GM21529 (cell line): Measurements from ENCODE around the gene CCDC169.
"Not testable (repeated sequence)": the region's sequence is repeated elsewhere in the genome, so short reads cannot be mapped to it uniquely, and the experiment has no call there.

Experiments used
- ATAC-seq: cut with Tn5 transposase; IDR thresholded peaks from one replicate; pipeline ENCODE4 v1.9.1; 2021; ENCODE audit not compliant: unreplicated experiment

The CCDC169 gene

GRCh38 chr13:36319793-36320192 is 22.2 kb upstream of the CCDC169 start:
- not testable (repeated sequence) for ATAC-seq

GRCh38 chr13:36313047-36313969 is 15.7 kb upstream of the CCDC169 start:
- ATAC-seq, result no peak

DNA sequence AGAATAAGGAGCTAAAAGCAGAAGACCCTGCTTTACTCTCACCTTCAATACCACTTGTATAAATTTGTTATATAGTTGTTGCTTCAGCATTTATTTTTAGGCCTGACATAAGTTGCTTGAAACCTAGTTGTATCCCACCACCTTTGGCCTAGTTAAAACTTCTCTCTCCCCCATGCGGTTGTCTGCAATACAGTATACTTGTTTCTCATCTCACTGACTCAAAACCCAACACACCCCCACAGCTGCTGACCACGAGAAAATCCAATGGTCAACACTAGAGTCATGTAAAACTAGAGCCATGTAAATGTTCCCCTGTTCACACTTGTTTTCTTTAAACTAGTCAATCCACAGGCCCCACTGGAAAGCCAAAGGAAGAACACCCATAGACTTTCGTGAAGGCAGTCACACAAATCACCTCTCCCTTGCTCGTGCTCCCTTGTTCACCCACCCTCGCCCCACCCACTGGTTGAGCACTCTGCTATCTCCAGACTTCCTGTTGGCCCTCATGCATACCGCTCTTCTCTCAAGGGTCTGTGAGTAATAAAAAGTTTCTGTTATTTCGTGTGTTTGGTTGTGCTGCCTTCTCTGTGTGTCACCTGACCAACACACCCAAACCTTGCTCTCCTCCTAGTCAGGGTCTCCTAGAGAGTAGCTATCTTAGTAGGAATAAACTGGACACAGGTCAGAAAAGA is 12.9 kb upstream of the CCDC169 start:
- ATAC-seq, result peak; percentile 74

DNA sequence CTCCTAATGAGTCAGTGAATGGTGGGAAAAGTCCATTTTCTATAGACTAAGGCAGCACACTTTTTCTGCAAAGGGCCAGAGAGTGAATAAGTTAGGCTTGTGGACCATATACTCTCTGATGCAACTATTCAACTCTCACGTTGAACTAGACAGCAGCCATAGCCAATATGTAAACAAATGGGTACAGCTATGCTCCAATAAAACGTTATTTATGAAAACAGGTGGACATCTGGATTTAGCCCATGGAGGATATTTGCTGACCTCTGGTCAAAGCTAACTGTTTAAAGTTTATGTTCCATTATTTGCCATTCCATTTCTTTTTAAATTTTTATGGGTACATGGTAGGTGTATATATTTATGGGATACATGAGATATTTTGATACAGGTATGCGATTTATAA is 4.7 kb upstream of the CCDC169 start:
- no peak for ATAC-seq

GRCh38 chr13:36299469-36299868 is 1.9 kb upstream of the CCDC169 start:
- ATAC-seq, result not testable (repeated sequence)

GRCh38 chr13:36298535-36299068 is 988 bp upstream of the CCDC169 start:
- ATAC-seq, result no peak

DNA sequence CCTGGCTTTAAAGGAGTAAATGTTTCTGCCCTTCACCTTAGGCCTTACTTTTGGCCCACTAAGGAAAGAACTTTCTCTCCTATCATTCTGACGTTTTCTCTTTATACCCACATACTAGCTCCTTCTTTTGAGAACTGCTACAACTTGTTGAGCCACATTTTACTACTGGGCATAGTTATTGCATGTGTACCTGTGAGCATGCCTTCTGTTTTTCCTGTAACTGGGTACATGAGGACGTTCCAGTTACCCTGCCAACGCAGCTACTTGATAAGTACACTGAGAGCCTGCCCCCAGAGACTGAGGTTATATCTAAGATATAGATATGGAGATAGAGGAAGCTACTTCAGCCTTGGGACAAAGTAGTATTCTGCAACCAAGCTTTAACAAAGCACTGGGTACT is 3.5 kb downstream of the CCDC169 start:
- ATAC-seq, result no peak

DNA sequence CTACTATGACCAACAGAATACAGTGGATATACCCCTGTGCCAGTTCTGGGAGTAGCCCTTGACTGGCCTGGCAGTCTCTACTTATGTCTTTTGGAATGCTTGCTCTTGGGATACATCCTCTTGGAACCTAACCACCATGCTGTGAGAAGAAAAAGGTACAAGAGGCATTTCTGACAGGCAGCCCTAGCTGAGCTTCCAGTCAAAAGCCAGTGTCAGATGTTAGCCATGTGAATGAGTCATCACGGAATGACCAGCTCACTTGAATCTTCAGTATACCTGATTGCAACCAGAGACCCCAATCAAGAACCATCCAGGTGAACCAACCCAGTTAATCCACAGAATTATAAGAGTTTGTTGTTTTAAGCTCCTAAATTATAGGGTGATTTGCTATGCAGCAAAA is 4.1 kb downstream of the CCDC169 start:
- no peak for ATAC-seq

DNA sequence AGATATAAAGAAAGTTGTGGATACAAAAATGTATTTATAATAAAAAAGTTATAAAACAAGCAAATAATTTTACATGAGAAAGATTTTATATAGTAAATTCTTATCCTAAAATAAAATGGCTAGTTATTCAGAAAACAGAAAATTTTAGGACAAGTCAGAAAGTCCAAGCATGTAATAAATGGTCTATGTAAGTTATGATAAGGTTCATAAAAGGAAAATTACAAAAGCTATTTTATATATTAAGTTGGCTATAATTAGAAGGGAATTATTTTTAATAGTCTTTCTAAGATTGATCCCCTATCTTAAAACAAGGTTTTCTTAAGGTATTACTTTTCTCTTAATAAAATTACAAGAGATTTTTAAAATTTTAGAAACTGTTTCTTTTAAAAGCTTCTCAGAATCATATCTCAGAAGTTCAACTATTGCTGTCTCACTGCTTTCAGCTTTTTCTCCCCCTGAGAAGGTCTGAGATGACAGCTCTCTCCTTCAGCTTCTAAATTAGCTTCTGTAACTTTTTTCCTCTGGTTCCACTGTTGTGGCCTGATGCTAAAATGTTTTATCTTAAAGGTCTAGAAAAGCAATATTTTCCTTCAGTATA is 8.7 kb downstream of the CCDC169 start:
- no peak for ATAC-seq

- ATAC-seq, result no peak
These were observed 11.6 kb downstream of the CCDC169 start for GRCh38 chr13:36286006-36286405.

DNA sequence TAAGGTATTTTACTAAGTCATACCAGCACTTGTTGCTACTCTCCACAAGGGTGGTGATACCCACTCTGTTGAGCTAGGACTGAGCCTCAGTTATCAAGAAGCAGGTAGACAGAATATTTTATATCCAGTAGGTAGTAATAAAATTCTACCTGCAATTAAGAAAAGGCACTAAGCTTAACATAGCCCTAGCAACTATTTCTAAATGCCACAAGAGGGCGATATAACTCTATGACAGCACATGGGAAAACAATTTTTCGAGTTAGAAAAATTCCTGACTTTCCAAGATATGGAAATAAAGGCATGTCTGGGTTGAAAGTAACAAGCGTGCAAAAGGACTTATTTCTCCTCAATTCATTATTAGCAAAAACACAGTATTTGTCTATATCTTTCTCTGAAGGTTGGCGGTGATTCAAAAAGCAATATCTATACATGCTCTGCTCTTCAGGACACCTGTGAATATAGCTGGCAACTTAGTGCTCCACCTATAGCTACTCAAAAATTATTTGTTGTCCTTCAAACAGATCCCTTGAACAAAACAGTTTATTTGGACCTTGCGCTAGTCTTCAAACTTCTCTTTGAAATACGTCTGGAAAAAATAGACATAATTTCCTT is 14.7 kb downstream of the CCDC169 start:
- ATAC-seq, result no peak

DNA sequence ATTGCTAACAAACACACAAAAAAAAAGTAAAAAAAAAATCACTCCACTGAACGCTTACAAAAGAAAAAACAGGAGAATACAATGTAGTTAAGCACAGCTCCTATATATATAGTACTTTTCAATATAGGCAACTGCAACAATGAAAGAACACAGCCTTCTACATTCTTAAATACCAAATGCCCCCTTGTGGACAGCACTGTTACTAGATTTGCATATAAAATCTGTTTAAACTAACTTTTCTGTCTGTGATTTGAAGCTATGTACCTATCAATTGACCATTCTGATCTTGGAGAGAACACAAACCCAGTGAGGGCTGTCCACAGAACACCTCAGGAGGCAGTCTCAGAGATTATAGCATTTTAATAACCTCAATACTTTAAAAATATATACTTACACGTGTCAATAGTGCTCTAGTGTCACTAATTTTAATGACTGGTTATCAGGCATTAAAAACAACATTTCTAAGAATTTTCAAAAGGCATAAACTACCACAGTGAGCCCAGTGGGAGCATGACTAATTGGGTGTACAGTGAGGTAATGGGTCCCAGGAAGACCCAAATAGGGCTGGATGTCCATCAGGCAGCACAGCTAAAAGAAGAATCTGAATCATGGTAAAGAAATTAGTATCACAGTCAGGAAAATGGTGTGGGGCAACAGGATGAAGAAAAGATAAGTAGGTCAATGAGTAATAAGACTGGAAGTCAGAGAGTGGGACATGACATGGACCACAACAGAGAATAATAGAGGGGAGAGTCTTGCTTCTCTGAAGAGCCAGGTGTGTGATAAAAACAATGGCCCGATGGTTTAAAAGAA is 22.2 kb downstream of the CCDC169 start:
- ATAC-seq, result no peak

DNA sequence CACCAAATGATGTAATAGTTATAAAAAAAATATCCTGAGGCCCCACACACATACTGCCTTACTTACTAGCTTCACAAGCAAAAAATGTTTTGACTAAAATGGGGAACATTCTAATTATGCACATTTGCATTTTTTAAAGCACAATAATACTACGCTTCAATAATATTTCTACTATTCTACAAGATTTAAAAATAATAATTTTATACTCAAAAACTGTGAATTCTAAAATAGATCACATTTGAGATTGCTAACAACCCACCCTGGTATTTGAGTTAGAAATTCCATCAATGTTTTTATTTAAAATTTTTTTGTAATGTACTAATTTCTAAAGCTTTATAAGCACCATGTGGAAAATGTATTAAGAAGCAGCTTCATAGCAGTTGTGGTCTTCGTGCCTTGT is 24.2 kb downstream of the CCDC169 start:
- no peak for ATAC-seq

DNA sequence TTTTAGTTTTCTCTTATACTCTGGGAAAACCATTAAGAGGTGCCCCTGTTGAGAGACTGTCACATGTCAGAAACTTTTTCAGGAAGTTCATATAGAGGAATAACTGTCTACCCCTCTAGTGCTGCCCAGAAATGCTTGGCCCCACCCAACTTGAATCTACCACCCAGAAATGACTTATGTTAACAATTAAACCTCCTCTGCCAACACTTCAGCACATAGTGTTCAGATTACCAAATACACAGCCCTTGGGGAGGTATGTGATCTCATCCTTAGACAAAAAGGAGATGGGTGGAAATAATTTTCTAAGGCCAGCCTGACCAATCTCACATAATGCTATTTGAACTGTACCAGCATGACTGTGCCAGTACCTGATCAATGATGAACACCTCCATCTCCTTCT is 35.6 kb downstream of the CCDC169 start:
- no peak for ATAC-seq

DNA sequence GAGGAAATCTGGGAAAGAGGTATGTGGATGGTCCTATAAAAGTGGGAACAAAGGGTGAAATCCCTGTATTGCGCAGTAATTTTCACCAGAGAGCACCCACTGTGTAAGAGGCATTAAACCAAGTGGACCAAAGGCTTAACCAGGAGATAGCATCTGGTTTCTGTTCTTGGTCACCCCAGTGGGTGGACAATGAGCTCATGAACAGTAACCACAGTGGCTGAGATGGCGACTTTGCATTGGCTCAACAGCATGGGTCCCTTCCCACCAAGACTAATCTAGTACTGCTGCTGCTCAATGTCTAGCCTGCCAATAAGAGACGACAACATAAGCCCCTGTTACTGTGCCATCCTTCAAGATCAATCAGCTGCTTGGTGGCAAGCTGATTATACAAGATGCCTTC is 36.6 kb downstream of the CCDC169 start:
- ATAC-seq, result no peak

DNA sequence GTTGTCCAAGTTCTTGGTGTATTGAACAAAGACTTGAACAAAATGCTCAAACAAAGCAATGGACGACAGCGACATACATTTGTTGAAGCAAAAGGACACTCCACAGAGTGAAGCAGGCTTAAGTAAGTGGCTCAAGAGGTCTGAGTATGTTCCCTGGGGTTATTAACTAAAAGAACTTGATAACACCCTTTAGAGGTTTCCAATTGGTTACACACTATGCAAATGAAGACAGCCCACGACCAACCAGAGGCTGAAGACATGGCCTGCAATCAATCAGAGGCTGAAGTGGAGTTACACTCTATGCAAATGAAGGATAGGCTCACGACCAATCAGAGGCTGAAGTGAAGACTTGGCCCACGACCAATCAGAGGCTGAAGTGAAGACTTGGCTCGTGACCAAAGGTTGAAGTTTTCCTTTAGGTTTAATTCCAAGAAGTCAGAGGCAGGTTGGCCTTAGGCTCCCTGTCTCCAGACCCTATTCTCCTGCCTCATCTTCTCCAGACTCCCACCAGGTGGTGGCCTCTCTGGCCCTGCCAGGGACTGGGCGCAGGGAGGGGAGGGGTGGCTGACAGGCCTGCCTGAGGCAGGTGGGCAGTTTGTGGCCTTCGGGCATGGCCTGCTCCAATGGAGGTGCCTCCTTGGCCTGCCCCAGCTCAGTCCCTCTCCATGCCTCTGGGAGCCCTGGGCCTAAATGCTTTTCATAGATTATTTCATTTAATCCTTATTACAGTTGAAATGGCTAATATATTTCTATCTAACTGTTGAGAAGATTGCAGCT is 38.1 kb downstream of the CCDC169 start:
- no peak for ATAC-seq

GRCh38 chr13:36258831-36259230 is 38.8 kb downstream of the CCDC169 start:
- ATAC-seq, result no peak

GRCh38 chr13:36251526-36251925 is 46.1 kb downstream of the CCDC169 start:
- ATAC-seq, result no peak

DNA sequence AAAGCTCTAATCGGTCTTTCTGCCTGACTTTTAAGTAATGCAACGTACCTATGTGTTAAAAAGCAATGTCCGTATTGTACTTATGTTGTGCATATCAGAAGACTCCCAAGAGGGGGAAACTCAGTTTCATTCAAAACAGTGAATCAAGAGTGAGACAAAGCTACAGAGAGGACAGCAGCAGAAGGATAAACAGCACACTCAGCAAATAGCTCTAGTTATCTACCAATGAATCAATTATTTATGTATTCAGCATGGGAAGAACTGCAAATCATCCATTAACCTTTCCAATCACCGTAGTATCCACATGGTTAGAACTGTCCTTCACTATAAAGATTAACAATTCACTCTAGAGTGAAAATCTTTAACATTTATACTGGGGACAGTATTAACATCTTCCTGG is 46.6 kb downstream of the CCDC169 start:
- ATAC-seq, result no peak

GRCh38 chr13:36248700-36249099 is 48.9 kb downstream of the CCDC169 start:
- ATAC-seq, result no peak
